K562 (cell line): ENCODE measurements around the gene ATOH8. TPM values are rescaled to one million over a fixed set of nuclear protein-coding genes. Genes with fewer than 3 reads are reported as not detected.

Source experiments
- ATAC-seq: fragments of 200-7000 bp; cut with Tn5 transposase; 3 replicates; pipeline ENCODE4 v1.9.1; 2020; ENCODE audit warnings: moderate library complexity
- BruUV-seq: library from RNA; stranded (reverse); fragments of 400-500 nt; replicated peaks from 2 replicates; lab custom pipeline; 2021; lab: Mats Ljungman, UMichigan
- CTCF ChIA-PET: fragments of 300-600 bp; formaldehyde crosslinking; extraction: SDS; loops from one replicate; lab custom pipeline; 2021; ENCODE audit warnings: low intra/inter-chr PET ratio; lab: Yijun Ruan, JAX
- POLR2A ChIA-PET: fragments of 300-600, 350-650 bp; sonication (Branson Sonifier 250); formaldehyde crosslinking; extraction: SDS; loops from one replicate; lab custom pipeline; 2021; ENCODE audit warnings: antibody characterized with exemption, inconsistent platforms; lab: Yijun Ruan, JAX
- DNase-seq, 4 experiments: peaks; one replicate each; pipeline versions ENCODE4 v3.0.0 to v3.0.0-alpha.2; 2011 to 2018; ENCODE audit warnings: low spot score in 3 of 4, mixed read lengths in 3 of 4; ENCODE audit errors: extremely low read depth in 1 of 4
- FAIRE-seq: peaks from 2 replicates; lab custom pipeline; 2011; peaks lifted over from hg19 to GRCh38; lab: Jason Lieb, UNC
- H2AFZ ChIP-seq: 2 replicates; pipeline ENCODE4 v1.6.0; 2011; ENCODE audit warnings: low read depth, low read length, control low read depth, inconsistent platforms
- H3K27ac ChIP-seq: fragments of 200-600 bp; 3 replicates; pipeline ENCODE4 v1.8.0; 2011; ENCODE audit warnings: low read depth, mild to moderate bottlenecking, control low read depth, inconsistent platforms, low read length, moderate library complexity, mixed read lengths; ENCODE audit errors: extremely low read depth
- H3K27me3 ChIP-seq, 2 experiments: fragments of 300-600 bp in 1 of 2; 2 replicates in 1 of 2; 3 replicates in 1 of 2; pipeline versions ENCODE4 v1.6.0 to v1.8.0; 2011; ENCODE audit warnings: inconsistent platforms in 2 of 2, low read length in 2 of 2, mild to moderate bottlenecking in 1 of 2, mixed read lengths in 1 of 2, moderate library complexity in 1 of 2; ENCODE audit not compliant: control insufficient read depth in 2 of 2, insufficient read depth in 2 of 2
- H3K36me3 ChIP-seq: fragments of 300-600 bp; 3 replicates; pipeline ENCODE4 v1.8.0; 2011; ENCODE audit warnings: mild to moderate bottlenecking, low read length, inconsistent platforms; ENCODE audit not compliant: control insufficient read depth, insufficient read depth
- H3K4me1 ChIP-seq, 2 experiments: fragments of 200-600 bp in 1 of 2; replicated peaks in 1 of 2; 2 replicates in 1 of 2; 3 replicates in 1 of 2; pipeline versions ENCODE4 v1.5.1 to v1.8.0; 2011; ENCODE audit warnings: inconsistent platforms in 2 of 2, low read length in 2 of 2, mild to moderate bottlenecking in 1 of 2, mixed read lengths in 1 of 2, moderate library complexity in 1 of 2; ENCODE audit not compliant: control insufficient read depth in 2 of 2, insufficient read depth in 2 of 2
- H3K4me2 ChIP-seq: 2 replicates; pipeline ENCODE4 v1.6.1; 2011; ENCODE audit warnings: low read length, control low read depth, inconsistent platforms, mixed read lengths; ENCODE audit not compliant: insufficient read depth
- H3K4me3 ChIP-seq: fragments of 200-600 bp; sonication (generic), shearing (Covaris generic); 2 replicates; pipeline ENCODE4 v1.5.1; 2016; ENCODE audit warnings: control low read depth, inconsistent platforms
- H3K79me2 ChIP-seq: fragments of 200-600 bp; 3 replicates; pipeline ENCODE4 v1.8.0; 2011; ENCODE audit warnings: low read length, inconsistent platforms; ENCODE audit not compliant: control insufficient read depth, insufficient read depth
- H3K9ac ChIP-seq, 2 experiments: 2 replicates each; pipeline versions ENCODE4 v1.6.0 to v1.6.1; 2011; ENCODE audit warnings: low read depth in 2 of 2, low read length in 2 of 2, control low read depth in 1 of 2, inconsistent platforms in 1 of 2, mild to moderate bottlenecking in 1 of 2, mixed read lengths in 1 of 2; ENCODE audit not compliant: insufficient read depth in 1 of 2
- H3K9me1 ChIP-seq: one replicate; pipeline ENCODE4 v1.6.0; 2011; ENCODE audit warnings: inconsistent platforms, mild to moderate bottlenecking, low read length, moderate library complexity; ENCODE audit not compliant: control insufficient read depth, insufficient read depth
- H3K9me3 ChIP-seq: replicated peaks from 2 replicates; pipeline ENCODE4 v1.5.1; 2011; ENCODE audit warnings: low read depth, low read length, inconsistent platforms; ENCODE audit not compliant: control insufficient read depth, insufficient read depth
- H4K20me1 ChIP-seq: replicated peaks from 2 replicates; pipeline ENCODE4 v1.6.1; 2011; ENCODE audit warnings: low read length, inconsistent platforms, mixed read lengths; ENCODE audit not compliant: control insufficient read depth, insufficient read depth
- ASH1L ChIP-seq: fragments of 450-650 bp; IDR thresholded peaks from 2 replicates; pipeline ENCODE4 v1.6.1; 2018; ENCODE audit warnings: borderline replicate concordance, mild to moderate bottlenecking, low read depth; ENCODE audit not compliant: partially characterized antibody
- DACH1 ChIP-seq: fragments of 450-650 bp; IDR thresholded peaks from 2 replicates; pipeline ENCODE4 v1.6.1; 2018; ENCODE audit not compliant: partially characterized antibody
- ELF4 ChIP-seq: fragments of 450-650 bp; formaldehyde crosslinking; IDR thresholded peaks from 2 replicates; pipeline ENCODE4 v1.4.0; 2022; ENCODE audit warnings: missing genetic modification characterization
- ERF ChIP-seq: fragments of 450-650 bp; formaldehyde crosslinking; IDR thresholded peaks from 2 replicates; pipeline ENCODE4 v1.4.0; 2020; ENCODE audit warnings: mild to moderate bottlenecking, mixed read lengths
- FOXP1 ChIP-seq: sonication (generic); formaldehyde crosslinking; IDR thresholded peaks from 2 replicates; pipeline ENCODE4 v1.8.0; 2022; ENCODE audit warnings: mild to moderate bottlenecking, missing genetic modification reagents
- HDAC2 ChIP-seq: fragments of 450-650 bp; IDR thresholded peaks from 2 replicates; pipeline ENCODE4 v1.6.1; 2016; ENCODE audit warnings: mild to moderate bottlenecking
- KAT7 ChIP-seq: sonication (generic); formaldehyde crosslinking; IDR thresholded peaks from 2 replicates; pipeline ENCODE4 v1.8.0; 2022; ENCODE audit warnings: missing genetic modification reagents, mild to moderate bottlenecking, borderline replicate concordance
- KAT8 ChIP-seq: fragments of 450-650 bp; IDR thresholded peaks from 2 replicates; pipeline ENCODE4 v1.6.1; 2016; ENCODE audit warnings: low read depth, mild to moderate bottlenecking
- NCOA6 ChIP-seq: fragments of 450-650 bp; IDR thresholded peaks from 2 replicates; pipeline ENCODE4 v1.6.1; 2017; ENCODE audit warnings: mild to moderate bottlenecking
- NELFE ChIP-seq: IDR thresholded peaks from 2 replicates; pipeline ENCODE4 v1.6.1; 2011; ENCODE audit warnings: mild to moderate bottlenecking; ENCODE audit not compliant: insufficient read depth, insufficient read length
- WGBS: fragments of 100-300 bp; shearing (Covaris generic); methylation state at CpG from one replicate; pipeline ENCODE4 v1.1.6; 2016; ENCODE audit warnings: low coverage, mixed read lengths; ENCODE audit not compliant: insufficient coverage; ENCODE audit errors: missing lambda C conversion rate; 5-methylcytosine and 5-hydroxymethylcytosine counted together
- in situ Hi-C: fragments of 300-500 bp; cut with MboI; formaldehyde crosslinking; loops from 4 replicates; pipeline ENCODE4 v1.15.0; 2018; ENCODE audit warnings: inconsistent platforms, mixed read lengths
- intact Hi-C: fragments of 100-400 bp; cut with micrococcal nuclease; formaldehyde crosslinking; loops from 2 replicates; pipeline ENCODE4 v1.14.2; 2022
- polyA plus RNA-seq, 8 experiments: library from polyadenylated mRNA; depleted of rRNA in 4 of 8; stranded (reverse) in 5 of 8; unstranded in 3 of 8; fragments of >200 nt; fragmentation: Nextera tagmentation in 2 of 8; fragmentation: Illumina TruSeq in 1 of 8; extraction: Ambion mirVana in 2 of 8; extraction: Trizol in 1 of 8; gene quantifications; 2 replicates each; pipeline versions ENCODE4 v1.2.1 to v1.2.3, GENCODE V29; 2011 to 2014; ENCODE audit warnings: inconsistent platforms in 1 of 8, missing spikeins in 1 of 8
- total RNA-seq, 7 experiments: library from RNA; depleted of rRNA in 6 of 7; stranded (reverse); fragments of >200 nt in 6 of 7; fragmentation: Illumina TruSeq in 2 of 7; extraction: Trizol in 2 of 7; gene quantifications; 2 replicates each; pipeline versions ENCODE4 v1.2.1 to v1.2.3, GENCODE V29; 2011 to 2021; ENCODE audit warnings: low replicate concordance in 1 of 7
- TF ChIP-seq, protein P1 (sequence below): fragments of 250-450 bp; sonication (Bioruptor Pico); IDR thresholded peaks from 2 replicates; pipeline ENCODE4 v1.8.0; 2022; ENCODE audit warnings: inconsistent platforms
- TF ChIP-seq, protein P2 (sequence below): sonication (generic); formaldehyde crosslinking; IDR thresholded peaks from 2 replicates; pipeline ENCODE4 v1.8.0; 2022; ENCODE audit warnings: mild to moderate bottlenecking, missing genetic modification reagents
- TF ChIP-seq, protein P3 (sequence below): fragments of 250-450 bp; sonication (Bioruptor Pico); IDR thresholded peaks from 2 replicates; pipeline ENCODE4 v1.4.0; 2020; ENCODE audit warnings: mild to moderate bottlenecking
- TF ChIP-seq, protein P4 (sequence below): fragments of 200-800 bp; sonication (Bioruptor generic); IDR thresholded peaks from 2 replicates; pipeline ENCODE4 v1.6.1; 2017; ENCODE audit warnings: missing genetic modification characterization, missing compliant biosample characterization
- TF ChIP-seq, protein P5 (sequence below): sonication (generic); formaldehyde crosslinking; IDR thresholded peaks from 2 replicates; pipeline ENCODE4 v1.8.1; 2023; ENCODE audit warnings: mild to moderate bottlenecking, missing genetic modification reagents

ATOH8 gene
- total and polyA plus RNA-seq, 9 of the 15 experiments (the other 6 are each of a cell fraction or from before 2014, with no cell fraction given), result not detected

DNA sequence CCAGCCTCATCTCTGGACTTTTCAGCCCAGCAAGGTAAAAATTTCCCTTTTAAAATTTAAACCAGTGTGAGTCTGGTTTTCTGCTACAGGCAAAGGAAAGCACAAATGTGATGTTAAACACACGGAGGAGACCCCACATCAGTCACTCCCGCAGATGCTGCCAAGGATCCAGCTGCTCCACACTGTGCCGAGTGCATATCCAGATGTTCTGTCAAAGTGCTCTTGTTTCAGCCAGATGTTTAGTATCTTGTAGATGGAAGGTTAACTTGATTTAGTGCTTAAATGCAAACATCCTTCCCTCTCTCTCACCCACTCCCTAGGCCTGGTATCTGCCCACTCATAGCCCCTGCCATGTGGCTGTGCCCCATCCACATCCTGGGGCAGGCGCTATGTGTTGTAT lies 15.8 kb upstream of the ATOH8 start (continued):
- TF ChIP-seq, protein P1, sequence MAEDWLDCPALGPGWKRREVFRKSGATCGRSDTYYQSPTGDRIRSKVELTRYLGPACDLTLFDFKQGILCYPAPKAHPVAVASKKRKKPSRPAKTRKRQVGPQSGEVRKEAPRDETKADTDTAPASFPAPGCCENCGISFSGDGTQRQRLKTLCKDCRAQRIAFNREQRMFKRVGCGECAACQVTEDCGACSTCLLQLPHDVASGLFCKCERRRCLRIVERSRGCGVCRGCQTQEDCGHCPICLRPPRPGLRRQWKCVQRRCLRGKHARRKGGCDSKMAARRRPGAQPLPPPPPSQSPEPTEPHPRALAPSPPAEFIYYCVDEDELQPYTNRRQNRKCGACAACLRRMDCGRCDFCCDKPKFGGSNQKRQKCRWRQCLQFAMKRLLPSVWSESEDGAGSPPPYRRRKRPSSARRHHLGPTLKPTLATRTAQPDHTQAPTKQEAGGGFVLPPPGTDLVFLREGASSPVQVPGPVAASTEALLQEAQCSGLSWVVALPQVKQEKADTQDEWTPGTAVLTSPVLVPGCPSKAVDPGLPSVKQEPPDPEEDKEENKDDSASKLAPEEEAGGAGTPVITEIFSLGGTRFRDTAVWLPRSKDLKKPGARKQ (CRISPR knock-in tag), result no peak
- TF ChIP-seq, protein P2, sequence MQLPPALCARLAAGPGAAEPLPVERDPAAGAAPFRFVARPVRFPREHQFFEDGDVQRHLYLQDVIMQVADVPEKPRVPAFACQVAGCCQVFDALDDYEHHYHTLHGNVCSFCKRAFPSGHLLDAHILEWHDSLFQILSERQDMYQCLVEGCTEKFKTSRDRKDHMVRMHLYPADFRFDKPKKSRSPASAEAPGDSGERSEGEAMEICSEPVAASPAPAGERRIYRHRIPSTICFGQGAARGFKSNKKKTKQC (CRISPR knock-in tag), result no peak
- TF ChIP-seq ERF, result no peak
- TF ChIP-seq DACH1, result no peak
- TF ChIP-seq ASH1L, result no peak
- TF ChIP-seq HDAC2, result no peak
- TF ChIP-seq KAT8, result no peak

DNA sequence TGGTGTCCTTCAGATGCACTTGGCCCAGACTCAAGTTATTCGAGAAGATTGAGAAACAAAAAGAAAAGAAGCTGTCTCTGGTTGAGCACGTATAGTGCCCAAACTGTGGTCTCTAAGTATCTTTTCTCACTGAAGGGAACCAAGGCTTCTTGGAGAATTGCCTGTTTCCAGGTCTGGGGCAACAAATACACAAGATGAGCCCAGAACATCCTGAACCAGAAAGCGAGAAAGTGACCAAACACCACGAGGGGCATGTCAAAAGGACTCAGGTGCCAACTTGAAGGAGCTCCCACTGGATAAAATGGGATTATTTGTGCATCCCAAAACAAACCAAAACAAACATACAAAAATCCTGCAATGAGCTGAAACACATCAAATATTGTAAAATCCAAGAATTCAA lies 13.6 kb upstream of the ATOH8 start:
- Histone ChIP-seq H3K9me1 (no peaks in the 10 kb centered on the region), H3K9me3 (no peaks in the 10 kb centered on the region), H3K27me3 (peaks cover 46 to 67% of the 10 kb centered on the region in 2 experiments), H3K4me1 (peaks cover 0 to 2% of the 10 kb centered on the region in 2 experiments; a peak in 1 of 5 replicates), H3K79me2 (no peaks in the 10 kb centered on the region), H3K4me2 (no peak overlapping the region), H3K27ac (no peak overlapping the region), H4K20me1 (no peaks in the 10 kb centered on the region), H3K36me3 (no peaks in the 10 kb centered on the region), H3K4me3 (no peak overlapping the region), H3K9ac (no peak overlapping the region), H2AFZ (no peak overlapping the region)
- WGBS, result 3% methylated on average over 4 of the region's 4 CpGs
- ATAC-seq (no peak), DNase-seq (no peak), FAIRE-seq (no peak)
- no peak for TF ChIP-seq ELF4
- TF ChIP-seq, protein P3, sequence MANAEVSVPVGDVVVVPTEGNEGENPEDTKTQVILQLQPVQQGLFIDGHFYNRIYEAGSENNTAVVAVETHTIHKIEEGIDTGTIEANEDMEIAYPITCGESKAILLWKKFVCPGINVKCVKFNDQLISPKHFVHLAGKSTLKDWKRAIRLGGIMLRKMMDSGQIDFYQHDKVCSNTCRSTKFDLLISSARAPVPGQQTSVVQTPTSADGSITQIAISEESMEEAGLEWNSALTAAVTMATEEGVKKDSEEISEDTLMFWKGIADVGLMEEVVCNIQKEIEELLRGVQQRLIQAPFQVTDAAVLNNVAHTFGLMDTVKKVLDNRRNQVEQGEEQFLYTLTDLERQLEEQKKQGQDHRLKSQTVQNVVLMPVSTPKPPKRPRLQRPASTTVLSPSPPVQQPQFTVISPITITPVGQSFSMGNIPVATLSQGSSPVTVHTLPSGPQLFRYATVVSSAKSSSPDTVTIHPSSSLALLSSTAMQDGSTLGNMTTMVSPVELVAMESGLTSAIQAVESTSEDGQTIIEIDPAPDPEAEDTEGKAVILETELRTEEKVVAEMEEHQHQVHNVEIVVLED (CRISPR knock-in tag), result no peak
- TF ChIP-seq, protein P4, sequence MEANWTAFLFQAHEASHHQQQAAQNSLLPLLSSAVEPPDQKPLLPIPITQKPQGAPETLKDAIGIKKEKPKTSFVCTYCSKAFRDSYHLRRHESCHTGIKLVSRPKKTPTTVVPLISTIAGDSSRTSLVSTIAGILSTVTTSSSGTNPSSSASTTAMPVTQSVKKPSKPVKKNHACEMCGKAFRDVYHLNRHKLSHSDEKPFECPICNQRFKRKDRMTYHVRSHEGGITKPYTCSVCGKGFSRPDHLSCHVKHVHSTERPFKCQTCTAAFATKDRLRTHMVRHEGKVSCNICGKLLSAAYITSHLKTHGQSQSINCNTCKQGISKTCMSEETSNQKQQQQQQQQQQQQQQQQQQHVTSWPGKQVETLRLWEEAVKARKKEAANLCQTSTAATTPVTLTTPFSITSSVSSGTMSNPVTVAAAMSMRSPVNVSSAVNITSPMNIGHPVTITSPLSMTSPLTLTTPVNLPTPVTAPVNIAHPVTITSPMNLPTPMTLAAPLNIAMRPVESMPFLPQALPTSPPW, result no peak
- no peak for TF ChIP-seq KAT7 (CRISPR knock-in tag)
- TF ChIP-seq, protein P5, sequence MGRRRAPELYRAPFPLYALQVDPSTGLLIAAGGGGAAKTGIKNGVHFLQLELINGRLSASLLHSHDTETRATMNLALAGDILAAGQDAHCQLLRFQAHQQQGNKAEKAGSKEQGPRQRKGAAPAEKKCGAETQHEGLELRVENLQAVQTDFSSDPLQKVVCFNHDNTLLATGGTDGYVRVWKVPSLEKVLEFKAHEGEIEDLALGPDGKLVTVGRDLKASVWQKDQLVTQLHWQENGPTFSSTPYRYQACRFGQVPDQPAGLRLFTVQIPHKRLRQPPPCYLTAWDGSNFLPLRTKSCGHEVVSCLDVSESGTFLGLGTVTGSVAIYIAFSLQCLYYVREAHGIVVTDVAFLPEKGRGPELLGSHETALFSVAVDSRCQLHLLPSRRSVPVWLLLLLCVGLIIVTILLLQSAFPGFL (CRISPR knock-in tag), result no peak
- no peak for TF ChIP-seq NCOA6
- no peak for TF ChIP-seq NELFE
- no peak for TF ChIP-seq FOXP1 (CRISPR knock-in tag)
- in situ Hi-C loops (no loop called here), intact Hi-C loops (no loop called here)
- ChIA-PET POLR2A (interaction anchor here (1.0 to 1.3 kb wide), 2 partner anchors 24 to 179 kb away, joined by 3 to 4 read pairs; no protein-coding TSS in a partner anchor), CTCF (no interaction called here)
- no TSS peak for BruUV-seq
